PC-9 (cell line): ENCODE results near the gene CLTB. TPM values are rescaled to one million over a fixed set of nuclear protein-coding genes. Genes with fewer than 3 reads are reported as not detected.

ENCODE experiments used
- BruUV-seq: library from RNA; stranded (reverse); fragments of 400-500 nt; replicated peaks from 2 replicates; lab custom pipeline; 2021; lab: Mats Ljungman, UMichigan
- CTCF ChIA-PET: fragments of 300-600 bp; sonication (Branson Sonifier 250); formaldehyde crosslinking; loops from one replicate; lab custom pipeline; 2022; ENCODE audit warnings: antibody characterized with exemption; lab: Charles Lee
- POLR2A ChIA-PET: fragments of 300-600 bp; sonication (Branson Sonifier 250); formaldehyde crosslinking; loops from one replicate; lab custom pipeline; 2022; ENCODE audit warnings: antibody characterized with exemption; ENCODE audit not compliant: unreplicated experiment; lab: Charles Lee
- DNase-seq, 2 experiments: peaks; one replicate each; pipeline versions ENCODE4 v3.0.0 to v3.0.0-alpha.2; 2015 to 2022; ENCODE audit warnings: mixed read lengths in 1 of 2
- H2AFZ ChIP-seq: fragments of 200-600 bp; sonication (generic); 2 replicates; pipeline ENCODE4 v1.8.1; 2017; ENCODE audit warnings: antibody characterized with exemption
- H3F3A ChIP-seq: fragments of 200-600 bp; sonication (generic); 2 replicates; pipeline ENCODE4 v1.8.1; 2017; ENCODE audit warnings: antibody characterized with exemption, mild to moderate bottlenecking, low read depth; ENCODE audit not compliant: insufficient read depth
- H3K27ac ChIP-seq: fragments of 200-600 bp; sonication (generic); 2 replicates; pipeline ENCODE4 v1.6.1; 2016; ENCODE audit warnings: mixed run types
- H3K27me3 ChIP-seq: fragments of 200-600 bp; sonication (generic); 2 replicates; pipeline ENCODE4 v1.6.1; 2016; ENCODE audit warnings: low read depth, mixed run types; ENCODE audit not compliant: insufficient read depth
- H3K36me3 ChIP-seq: fragments of 200-600 bp; sonication (generic); 2 replicates; pipeline ENCODE4 v1.6.1; 2016; ENCODE audit warnings: low read depth, mixed run types
- H3K4me1 ChIP-seq: fragments of 200-600 bp; sonication (generic); replicated peaks from 2 replicates; pipeline ENCODE4 v1.6.1; 2016; ENCODE audit warnings: mixed run types; ENCODE audit not compliant: insufficient read depth
- H3K4me2 ChIP-seq: fragments of 200-600 bp; sonication (generic); 2 replicates; pipeline ENCODE4 v1.6.1; 2017; ENCODE audit warnings: mixed run types
- H3K4me3 ChIP-seq: fragments of 200-600 bp; sonication (generic); 2 replicates; pipeline ENCODE4 v1.6.1; 2016; ENCODE audit warnings: mixed run types
- H3K79me2 ChIP-seq: fragments of 200-600 bp; sonication (generic); 2 replicates; pipeline ENCODE4 v1.6.1; 2017; ENCODE audit warnings: low read depth, mixed run types
- H3K9me2 ChIP-seq: fragments of 200-600 bp; sonication (generic); 2 replicates; pipeline ENCODE4 v1.8.1; 2017; ENCODE audit warnings: mild to moderate bottlenecking; ENCODE audit not compliant: insufficient read depth
- H3K9me3 ChIP-seq: fragments of 200-600 bp; sonication (generic); 2 replicates; pipeline ENCODE4 v1.8.1; 2016; ENCODE audit warnings: low read depth; ENCODE audit not compliant: insufficient read depth
- H4K20me1 ChIP-seq: fragments of 200-600 bp; sonication (generic); 2 replicates; pipeline ENCODE4 v1.8.1; 2017; ENCODE audit not compliant: insufficient read depth
- CTCF ChIP-seq: fragments of 200-600 bp; sonication (generic); conservative IDR thresholded peaks from 2 replicates; pipeline ENCODE4 v1.6.1; 2017; ENCODE audit warnings: mixed run types, antibody characterized with exemption, mild to moderate bottlenecking, moderate library complexity
- EZH2 ChIP-seq: fragments of 200-600 bp; sonication (generic); IDR thresholded peaks from 2 replicates; pipeline ENCODE4 v1.8.0; 2017; ENCODE audit warnings: antibody characterized with exemption, low read depth
- intact Hi-C: fragments of 100-400 bp; cut with micrococcal nuclease; formaldehyde crosslinking; loops from one replicate; pipeline ENCODE4 v1.10.0; 2022; ENCODE audit not compliant: unreplicated experiment
- total RNA-seq: library from RNA; stranded (reverse); gene quantifications from 2 replicates; pipeline ENCODE4 v1.2.3, GENCODE V29; 2021

Gene CLTB
- total RNA-seq, 1 experiment from 2014 or later, result 123 TPM

- H3K4me1 ChIP-seq, result peaks cover 22% of the 10 kb centered on the region
- peak overlapping the region; percentile 74; the same call in 1 of the 2 replicates for H3K4me3 ChIP-seq
- H3K36me3 ChIP-seq, result peaks cover 40% of the 10 kb centered on the region
- H4K20me1 ChIP-seq, result peaks cover 19% of the 10 kb centered on the region
- H2AFZ ChIP-seq, result no peak overlapping the region
- H3K9me2 ChIP-seq, result no peaks in the 10 kb centered on the region
- H3K79me2 ChIP-seq, result peaks cover 40% of the 10 kb centered on the region
- no peak overlapping the region for H3K27ac ChIP-seq
- H3K4me2 ChIP-seq, result peak overlapping the region; percentile 88
- POLR2A ChIA-PET, result no interaction called here
- no TSS peak for BruUV-seq
- TF ChIP-seq EZH2 (no peak), CTCF (no peak)
- intact Hi-C loops, result loop anchor here (10.0 kb wide), 2 partner anchors 258 to 438 kb away; partner anchors contain the start of gene TSPAN17
- H3F3A ChIP-seq, result peaks cover 20% of the 10 kb centered on the region
- no peaks in the 10 kb centered on the region for H3K27me3 ChIP-seq
- no peak for DNase-seq
- H3K9me3 ChIP-seq, result no peaks in the 10 kb centered on the region
- CTCF ChIA-PET, result interaction anchor here (0.7 kb wide), 1 partner anchor 9 kb away, joined by 4 read pairs; no protein-coding TSS in a partner anchor
These were observed 29.8 kb downstream of the CLTB start for GRCh38 chr5:176386491-176386890.

GRCh38 chr5:176384991-176385390 lies 31.3 kb downstream of the CLTB start:
- BruUV-seq, result no TSS peak

GRCh38 chr5:176384366-176384930 lies 31.9 kb downstream of the CLTB start:
- CTCF ChIA-PET, result no interaction called here
- Histone ChIP-seq H3K9me2 (no peaks in the 10 kb centered on the region), H3K9me3 (no peaks in the 10 kb centered on the region), H3K4me3 (no peak overlapping the region), H4K20me1 (peaks cover 19% of the 10 kb centered on the region), H3K36me3 (peaks cover 46% of the 10 kb centered on the region), H3F3A (peaks cover 10% of the 10 kb centered on the region), H3K27me3 (no peaks in the 10 kb centered on the region), H3K4me1 (peaks cover 15% of the 10 kb centered on the region), H3K4me2 (no peak overlapping the region), H3K27ac (no peak overlapping the region), H3K79me2 (peaks cover 32% of the 10 kb centered on the region), H2AFZ (no peak overlapping the region)
- TF ChIP-seq EZH2 (no peak), CTCF (no peak)
- DNase-seq, result no peak
- POLR2A ChIA-PET, result no interaction called here
- no TSS peak for BruUV-seq
- intact Hi-C loops, result loop anchor here (10.0 kb wide), 2 partner anchors 260 to 440 kb away; partner anchors contain the start of gene TSPAN17

More at GRCh38 chr5:176384991-176385390, 31.3 kb downstream of the CLTB start:
- no peak overlapping the region for H3K4me3 ChIP-seq
- no peak for DNase-seq
- no peaks in the 10 kb centered on the region for H3K9me3 ChIP-seq
- intact Hi-C loops, result loop anchor here (10.0 kb wide), 2 partner anchors 260 to 440 kb away; partner anchors contain the start of gene TSPAN17
- ChIA-PET CTCF (no interaction called here), POLR2A (no interaction called here)
- H4K20me1 ChIP-seq, result peaks cover 19% of the 10 kb centered on the region
- H2AFZ ChIP-seq, result no peak overlapping the region
- H3K27me3 ChIP-seq, result no peaks in the 10 kb centered on the region
- peaks cover 46% of the 10 kb centered on the region for H3K36me3 ChIP-seq
- peaks cover 14% of the 10 kb centered on the region for H3F3A ChIP-seq
- H3K27ac ChIP-seq, result no peak overlapping the region
- no peaks in the 10 kb centered on the region for H3K9me2 ChIP-seq
- no peak overlapping the region for H3K4me2 ChIP-seq
- peaks cover 20% of the 10 kb centered on the region for H3K4me1 ChIP-seq
- peaks cover 36% of the 10 kb centered on the region for H3K79me2 ChIP-seq
- TF ChIP-seq CTCF (no peak), EZH2 (no peak)
